OCI-LY7 (cell line): Measurements from ENCODE around the gene ADAMTS13. TPM values are rescaled to one million over a fixed set of nuclear protein-coding genes. Genes with fewer than 3 reads are reported as not detected.

ENCODE experiments used
- BruUV-seq: library from RNA; stranded (reverse); fragments of 400-500 nt; replicated peaks from 2 replicates; lab custom pipeline; 2021; lab: Mats Ljungman, UMichigan
- CTCF ChIA-PET: fragments of 300-600 bp; sonication (Branson Sonifier 250); formaldehyde crosslinking; loops from one replicate; lab custom pipeline; 2022; ENCODE audit warnings: antibody characterized with exemption; ENCODE audit not compliant: unreplicated experiment; lab: Charles Lee
- POLR2A ChIA-PET: fragments of 300-600 bp; sonication (Branson Sonifier 250); formaldehyde crosslinking; loops from one replicate; lab custom pipeline; 2022; ENCODE audit warnings: antibody characterized with exemption; lab: Charles Lee
- DNase-seq: peaks from one replicate; pipeline ENCODE4 v3.0.0-alpha.2; 2015; ENCODE audit warnings: low spot score
- H2AFZ ChIP-seq: fragments of 200-600 bp; sonication (generic), shearing (Covaris generic); 2 replicates; pipeline ENCODE4 v1.6.1; 2014; ENCODE audit warnings: mild to moderate bottlenecking, antibody characterized with exemption, low read length, moderate library complexity
- H3K27ac ChIP-seq: fragments of 200-600 bp; sonication (generic); 2 replicates; pipeline ENCODE4 v1.5.1; 2014; ENCODE audit warnings: mixed run types, low read depth, mild to moderate bottlenecking, moderate library complexity, low read length, inconsistent platforms; ENCODE audit not compliant: poor library complexity, severe bottlenecking
- H3K36me3 ChIP-seq: fragments of 200-600 bp; sonication (generic); 2 replicates; pipeline ENCODE4 v1.6.1; 2014; ENCODE audit warnings: mild to moderate bottlenecking, antibody characterized with exemption, low read length, moderate library complexity, mixed read lengths; ENCODE audit not compliant: insufficient read depth
- H3K4me1 ChIP-seq: fragments of 200-600 bp; sonication (generic); 2 replicates; pipeline ENCODE4 v1.5.1; 2014; ENCODE audit warnings: mild to moderate bottlenecking, low read length; ENCODE audit not compliant: insufficient read depth, poor library complexity, severe bottlenecking
- H3K4me2 ChIP-seq: fragments of 200-600 bp; sonication (generic); 2 replicates; pipeline ENCODE4 v1.6.1; 2014; ENCODE audit warnings: mild to moderate bottlenecking, low read length
- H3K4me3 ChIP-seq: fragments of 200-600 bp; sonication (generic); 2 replicates; pipeline ENCODE4 v1.5.1; 2014; ENCODE audit warnings: mild to moderate bottlenecking, low read depth, low read length; ENCODE audit not compliant: poor library complexity, severe bottlenecking
- H3K79me2 ChIP-seq: fragments of 200-600 bp; sonication (generic); 2 replicates; pipeline ENCODE4 v1.6.1; 2016; ENCODE audit warnings: low read depth, mild to moderate bottlenecking, low read length, moderate library complexity, mixed read lengths; ENCODE audit not compliant: insufficient read depth
- H3K9me2 ChIP-seq: fragments of 200-600 bp; sonication (generic); 2 replicates; pipeline ENCODE4 v1.6.1; 2016; ENCODE audit warnings: mild to moderate bottlenecking, low read length, mixed read lengths; ENCODE audit not compliant: insufficient read depth
- H3K9me3 ChIP-seq: fragments of 200-600 bp; sonication (generic); 2 replicates; pipeline ENCODE4 v1.6.1; 2014; ENCODE audit warnings: mild to moderate bottlenecking, mixed run types, low read length, mixed read lengths
- H4K20me1 ChIP-seq: fragments of 200-600 bp; sonication (generic); 2 replicates; pipeline ENCODE4 v1.6.1; 2014; ENCODE audit warnings: mild to moderate bottlenecking, antibody characterized with exemption, low read length, moderate library complexity, mixed read lengths; ENCODE audit not compliant: insufficient read depth
- CTCF ChIP-seq: fragments of 200-600 bp; sonication (generic); conservative IDR thresholded peaks from 2 replicates; pipeline ENCODE4 v1.5.1; 2014; ENCODE audit warnings: mild to moderate bottlenecking, antibody characterized with exemption, low read length, moderate library complexity, mixed read lengths
- EZH2phosphoT487 ChIP-seq: fragments of 200-600 bp; sonication (generic); IDR thresholded peaks from 2 replicates; pipeline ENCODE4 v1.6.1; 2018; ENCODE audit warnings: low read depth, borderline replicate concordance, mild to moderate bottlenecking, mixed run types, antibody characterized with exemption, low read length, moderate library complexity, mixed read lengths
- intact Hi-C: fragments of 100-400 bp; cut with micrococcal nuclease; formaldehyde crosslinking; loops from one replicate; pipeline ENCODE4 v1.10.0; 2022; ENCODE audit not compliant: unreplicated experiment
- total RNA-seq, 2 experiments: library from RNA; depleted of rRNA in 1 of 2; stranded (reverse); fragments of >200 nt in 1 of 2; shearing (Covaris generic) in 1 of 2; gene quantifications; 2 replicates each; pipeline ENCODE4 v1.2.3, GENCODE V29; 2014 to 2022

The ADAMTS13 gene
- total RNA-seq, 2 experiments from 2014 or later, result 6.2 to 18.1 TPM

GRCh38 chr9:133382507-133383141 lies 39.5 kb upstream of the ADAMTS13 start:
- TF ChIP-seq CTCF (no peak), EZH2phosphoT487 (no peak)
- Histone ChIP-seq H3K9me2 (no peaks in the 10 kb centered on the region), H4K20me1 (no peaks in the 10 kb centered on the region), H3K27ac (no peak overlapping the region), H2AFZ (no peak overlapping the region), H3K36me3 (no peaks in the 10 kb centered on the region), H3K4me3 (no peak overlapping the region), H3K79me2 (no peaks in the 10 kb centered on the region), H3K9me3 (0 out of 2 replicates have a peak, but pooled peaks cover 7% of the 10 kb centered on the region), H3K4me2 (no peak overlapping the region), H3K4me1 (no peaks in the 10 kb centered on the region)
- BruUV-seq, result no TSS peak
- intact Hi-C loops, result no loop called here
- ChIA-PET POLR2A (no interaction called here), CTCF (no interaction called here)
- no peak for DNase-seq

- ChIA-PET POLR2A (no interaction called here), CTCF (no interaction called here)
- TF ChIP-seq CTCF (no peak), EZH2phosphoT487 (no peak)
- no peak overlapping the region for H3K27ac ChIP-seq
- DNase-seq, result no peak
- no TSS peak for BruUV-seq
- H3K79me2 ChIP-seq, result no peaks in the 10 kb centered on the region
- H2AFZ ChIP-seq, result no peak overlapping the region
- H3K36me3 ChIP-seq, result no peaks in the 10 kb centered on the region
- intact Hi-C loops, result no loop called here
- H4K20me1 ChIP-seq, result no peaks in the 10 kb centered on the region
- no peaks in the 10 kb centered on the region for H3K9me2 ChIP-seq
- H3K4me1 ChIP-seq, result no peaks in the 10 kb centered on the region
- H3K4me3 ChIP-seq, result no peak overlapping the region
- H3K4me2 ChIP-seq, result no peak overlapping the region
- 0 out of 2 replicates have a peak, but pooled peaks cover 7% of the 10 kb centered on the region for H3K9me3 ChIP-seq
Observed at GRCh38 chr9:133383438-133383837, 38.7 kb upstream of the ADAMTS13 start.

DNA sequence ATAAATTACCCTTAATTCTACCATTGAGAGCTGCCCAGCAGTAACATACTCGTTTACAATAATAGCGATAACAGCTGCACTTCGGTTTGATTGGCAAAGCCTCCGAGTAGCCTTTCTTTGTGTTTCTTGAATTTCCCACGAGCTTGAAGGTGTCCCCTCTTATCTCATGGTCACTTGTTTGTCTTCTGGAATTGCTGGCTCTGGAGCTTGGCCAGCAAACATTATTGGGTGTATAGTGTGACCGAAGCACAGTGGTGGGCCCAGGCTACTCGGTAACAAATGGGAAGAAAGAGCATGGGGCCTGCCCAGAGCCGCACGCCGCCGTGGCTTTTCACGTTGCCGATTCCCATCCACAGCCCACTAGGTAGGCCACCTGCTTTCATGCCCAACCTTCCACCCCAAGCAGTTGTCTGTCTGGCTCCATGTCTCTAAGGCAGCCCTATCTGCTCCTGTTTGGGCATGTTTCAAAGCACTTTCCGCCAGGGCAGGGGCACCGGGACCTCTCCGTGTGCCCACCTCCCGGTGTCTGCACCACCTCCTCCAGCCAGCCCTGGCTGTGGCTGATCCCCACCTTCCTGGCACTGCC lies 37.3 kb upstream of the ADAMTS13 start:
- no peak for DNase-seq
- Histone ChIP-seq H3K27ac (no peak overlapping the region), H3K9me3 (0 out of 2 replicates have a peak, but pooled peaks cover 7% of the 10 kb centered on the region), H3K79me2 (no peaks in the 10 kb centered on the region), H3K4me3 (no peak overlapping the region), H3K9me2 (no peaks in the 10 kb centered on the region), H4K20me1 (no peaks in the 10 kb centered on the region), H3K4me2 (no peak overlapping the region), H3K4me1 (no peaks in the 10 kb centered on the region), H3K36me3 (no peaks in the 10 kb centered on the region), H2AFZ (no peak overlapping the region)
- BruUV-seq, result no TSS peak
- intact Hi-C loops, result no loop called here
- TF ChIP-seq EZH2phosphoT487, result no peak
- TF ChIP-seq CTCF, result no peak
- POLR2A ChIA-PET, result no interaction called here
- CTCF ChIA-PET, result interaction anchor here (0.5 to 0.6 kb wide), 2 partner anchors 19 to 316 kb away, joined by 3 read pairs; no protein-coding TSS in a partner anchor
